Colonic mucosa (tissue), 4 donors: ENCODE measurements around the gene DDX18. TPM values are rescaled to one million over a fixed set of nuclear protein-coding genes. Genes with fewer than 3 reads are reported as not detected.

Experiments used
- DNase-seq: peaks from one replicate; pipeline ENCODE4 v3.0.0-alpha.2; 2020
- H3K27ac ChIP-seq: fragments of 200-600 bp; one replicate; pipeline ENCODE4 v1.8.0; 2021
- H3K27me3 ChIP-seq: fragments of 200-600 bp; one replicate; pipeline ENCODE4 v1.8.0; 2021
- H3K36me3 ChIP-seq: fragments of 200-600 bp; one replicate; pipeline ENCODE4 v1.8.0; 2021
- H3K4me1 ChIP-seq: fragments of 200-600 bp; one replicate; pipeline ENCODE4 v1.8.0; 2021; ENCODE audit warnings: mild to moderate bottlenecking
- H3K4me3 ChIP-seq: fragments of 200-600 bp; one replicate; pipeline ENCODE4 v1.8.0; 2021
- H3K9ac ChIP-seq, 2 donors: one replicate each; pipeline ENCODE4 v1.7.0; 2013; ENCODE audit warnings: control low read depth in 2 of 2, low read depth in 2 of 2, low read length in 2 of 2
- H3K9me3 ChIP-seq: fragments of 200-600 bp; one replicate; pipeline ENCODE4 v1.8.0; 2021
- CTCF ChIP-seq: fragments of 200-600 bp; IDR thresholded peaks from one replicate; pipeline ENCODE4 v1.8.0; 2022; ENCODE audit warnings: antibody characterized with exemption, mild to moderate bottlenecking
- intact Hi-C: fragments of 100-400 bp; cut with DNase I; formaldehyde crosslinking; loops from one replicate; pipeline ENCODE4 v1.14.1; 2022
- total RNA-seq, 2 donors: library from RNA; stranded (reverse); fragmentation: NEBNext Ultra II Directional in 1 of 2; extraction: Animal tissue kit (Norgen Biotek cat#: 25700) in 1 of 2; gene quantifications; one replicate each; pipeline ENCODE4 v1.2.1, GENCODE V29; 2021
- donor health status: healthy.
- donor health status: DM: no; HTN: no; CAD: no.
- donor health status: DM: no; HTN: no; CAD: no.

Gene DDX18
- total RNA-seq, 2 donors from 2014 or later = 42.0 to 63.3 TPM

GRCh38 chr2:117862459-117862858 is 48.0 kb downstream of the DDX18 start:
- Histone ChIP-seq H3K27me3 (no peaks in the 10 kb centered on the region), H3K27ac (no peak overlapping the region), H3K9ac (no peak overlapping the region), H3K36me3 (no peaks in the 10 kb centered on the region), H3K4me3 (no peak overlapping the region), H3K4me1 (no peaks in the 10 kb centered on the region), H3K9me3 (no peaks in the 10 kb centered on the region)
- TF ChIP-seq CTCF = no peak
- DNase-seq = no peak
- intact Hi-C loops = no loop called here

GRCh38 chr2:117875786-117876185 is 61.3 kb downstream of the DDX18 start:
- H3K9me3 ChIP-seq = no peaks in the 10 kb centered on the region
- H3K27me3 ChIP-seq = no peaks in the 10 kb centered on the region
- no peak overlapping the region for H3K27ac ChIP-seq
- no peak overlapping the region for H3K4me3 ChIP-seq
- no peaks in the 10 kb centered on the region for H3K4me1 ChIP-seq
- no peak for DNase-seq
- no peak overlapping the region for H3K9ac ChIP-seq
- H3K36me3 ChIP-seq = no peaks in the 10 kb centered on the region
- intact Hi-C loops = no loop called here
- TF ChIP-seq CTCF = no peak

GRCh38 chr2:117879003-117879402 is 64.5 kb downstream of the DDX18 start:
- no peak for TF ChIP-seq CTCF
- Histone ChIP-seq H3K9me3 (no peaks in the 10 kb centered on the region), H3K27ac (no peak overlapping the region), H3K4me1 (no peaks in the 10 kb centered on the region), H3K36me3 (no peaks in the 10 kb centered on the region), H3K27me3 (no peaks in the 10 kb centered on the region), H3K9ac (no peak overlapping the region), H3K4me3 (no peak overlapping the region)
- DNase-seq = no peak
- intact Hi-C loops = no loop called here

Other genes starting within 250 kb of the DDX18 start
- 10 to 100 TPM; 33.5 to 37.8 TPM for gene CCDC93, start 199.4 kb downstream of the DDX18 start, total RNA-seq